Thoracic aorta (tissue), 2 donors: ENCODE data around the gene HIVEP2. TPM values are rescaled to one million over a fixed set of nuclear protein-coding genes. Genes with fewer than 3 reads are reported as not detected.

Experiments used
- ATAC-seq: fragments of 150-250 bp; one replicate; pipeline ENCODE4 v1.8.0; 2017; ENCODE audit warnings: low read depth; ENCODE audit not compliant: insufficient number of reproducible peaks, low FRiP score
- DNase-seq: peaks from one replicate; pipeline ENCODE4 v3.0.0-alpha.2; 2020; ENCODE audit warnings: low spot score
- H3K27ac ChIP-seq, 2 donors: fragments of 200-600 bp; sonication (generic); 1 replicate in 1 of 2; 2 replicates in 1 of 2; pipeline ENCODE4 v1.5.1; 2016; ENCODE audit warnings: mild to moderate bottlenecking in 2 of 2, moderate library complexity in 2 of 2
- H3K27me3 ChIP-seq: fragments of 200-600 bp; sonication (generic); replicated peaks from 2 replicates; pipeline ENCODE4 v1.6.0; 2016; ENCODE audit warnings: mild to moderate bottlenecking; ENCODE audit not compliant: insufficient read depth
- H3K36me3 ChIP-seq: fragments of 200-600 bp; sonication (generic); one replicate; pipeline ENCODE4 v1.5.1; 2016
- H3K4me1 ChIP-seq, 2 donors: fragments of 200-600 bp; sonication (generic); 1 replicate in 1 of 2; 2 replicates in 1 of 2; pipeline versions ENCODE4 v1.5.1 to v1.6.0; 2016; ENCODE audit warnings: low read depth in 2 of 2, mild to moderate bottlenecking in 1 of 2; ENCODE audit not compliant: control insufficient read depth in 1 of 2
- H3K4me3 ChIP-seq: fragments of 200-600 bp; sonication (generic); 2 replicates; pipeline ENCODE4 v1.5.1; 2016; ENCODE audit warnings: mild to moderate bottlenecking
- H3K9me3 ChIP-seq: fragments of 200-600 bp; sonication (generic); 2 replicates; pipeline ENCODE4 v1.5.1; 2016
- total RNA-seq, 2 donors: library from RNA; depleted of rRNA; stranded (reverse); fragments of >200 nt; gene quantifications; one replicate each; pipeline versions ENCODE4 v1.1.0 to v1.2.3, GENCODE V29; 2016
- TF ChIP-seq, protein P1 (sequence below): fragments of 200-600 bp; sonication (generic); IDR thresholded peaks from one replicate; pipeline ENCODE4 v1.5.1; 2019; ENCODE audit warnings: antibody characterized with exemption

The HIVEP2 gene
- total RNA-seq, 2 donors from 2014 or later = 32.9 to 51.7 TPM

DNA sequence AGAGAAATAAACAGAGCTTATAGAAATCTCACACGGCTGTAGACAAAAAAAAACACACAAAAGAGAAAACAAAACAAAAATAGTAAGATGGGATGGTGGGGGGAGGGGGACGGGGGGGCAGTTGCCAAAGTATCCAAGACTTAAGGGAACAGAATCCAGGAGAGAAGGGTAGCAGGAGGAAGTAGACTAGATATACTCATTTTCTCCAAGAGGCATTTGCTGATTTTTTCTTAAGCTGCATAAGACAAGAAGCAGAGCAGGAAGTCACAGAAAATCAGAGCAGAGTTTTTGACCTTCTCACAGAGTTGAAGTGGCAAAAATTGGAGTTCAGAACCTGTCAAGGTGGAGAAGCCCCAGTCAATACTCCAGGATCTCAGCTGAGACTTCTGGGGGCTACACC, 237.7 kb downstream of the HIVEP2 start:
- no peak overlapping the region for H3K4me3 ChIP-seq
- no peak for DNase-seq
- H3K4me1 ChIP-seq = no peaks in the 10 kb centered on the region
- no peaks in the 10 kb centered on the region for H3K9me3 ChIP-seq
- H3K27ac ChIP-seq = no peak overlapping the region
- H3K27me3 ChIP-seq = no peaks in the 10 kb centered on the region
- ATAC-seq = no peak
- no peaks in the 10 kb centered on the region for H3K36me3 ChIP-seq
- TF ChIP-seq, protein P1, sequence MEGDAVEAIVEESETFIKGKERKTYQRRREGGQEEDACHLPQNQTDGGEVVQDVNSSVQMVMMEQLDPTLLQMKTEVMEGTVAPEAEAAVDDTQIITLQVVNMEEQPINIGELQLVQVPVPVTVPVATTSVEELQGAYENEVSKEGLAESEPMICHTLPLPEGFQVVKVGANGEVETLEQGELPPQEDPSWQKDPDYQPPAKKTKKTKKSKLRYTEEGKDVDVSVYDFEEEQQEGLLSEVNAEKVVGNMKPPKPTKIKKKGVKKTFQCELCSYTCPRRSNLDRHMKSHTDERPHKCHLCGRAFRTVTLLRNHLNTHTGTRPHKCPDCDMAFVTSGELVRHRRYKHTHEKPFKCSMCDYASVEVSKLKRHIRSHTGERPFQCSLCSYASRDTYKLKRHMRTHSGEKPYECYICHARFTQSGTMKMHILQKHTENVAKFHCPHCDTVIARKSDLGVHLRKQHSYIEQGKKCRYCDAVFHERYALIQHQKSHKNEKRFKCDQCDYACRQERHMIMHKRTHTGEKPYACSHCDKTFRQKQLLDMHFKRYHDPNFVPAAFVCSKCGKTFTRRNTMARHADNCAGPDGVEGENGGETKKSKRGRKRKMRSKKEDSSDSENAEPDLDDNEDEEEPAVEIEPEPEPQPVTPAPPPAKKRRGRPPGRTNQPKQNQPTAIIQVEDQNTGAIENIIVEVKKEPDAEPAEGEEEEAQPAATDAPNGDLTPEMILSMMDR = no peak

DNA sequence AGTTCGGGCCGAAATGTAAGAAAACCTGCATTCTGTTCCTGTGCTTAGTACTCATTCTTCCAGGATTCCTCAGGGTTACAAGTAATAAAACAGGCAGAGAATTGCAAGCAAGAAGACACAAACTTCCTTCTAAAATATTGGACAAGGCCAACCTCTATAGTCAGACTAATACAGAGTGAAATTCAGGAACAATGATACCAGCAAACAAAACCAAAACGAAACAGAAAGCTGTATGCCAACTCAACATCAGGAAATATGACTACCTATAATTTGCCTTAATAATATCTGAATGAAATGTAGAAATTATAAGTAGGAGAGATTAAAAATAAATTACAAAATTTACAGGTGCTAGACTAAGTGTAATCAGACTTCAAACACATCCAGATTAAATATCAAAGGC, 238.8 kb downstream of the HIVEP2 start:
- H3K9me3 ChIP-seq = no peaks in the 10 kb centered on the region

DNA sequence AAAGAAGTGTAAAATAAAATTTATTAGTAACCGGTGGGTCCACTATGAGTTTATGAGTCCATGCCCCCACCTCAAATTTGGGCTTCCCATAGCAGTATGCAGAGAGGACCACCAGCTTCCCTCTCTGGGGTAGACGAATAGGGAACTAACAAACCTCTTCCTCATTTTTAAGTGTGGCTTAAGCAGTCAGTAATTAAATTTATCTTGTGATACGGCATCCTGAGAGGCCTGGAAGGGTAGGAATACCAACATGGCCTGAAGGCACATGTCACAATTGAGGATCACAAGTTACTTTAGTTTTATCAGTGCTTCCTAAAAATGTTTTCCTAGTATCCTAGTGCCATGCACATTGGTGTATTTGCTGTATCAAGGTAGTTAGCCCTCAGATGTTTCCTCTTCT, 239.9 kb downstream of the HIVEP2 start:
- no peak for ATAC-seq
- Histone ChIP-seq H3K4me1 (no peaks in the 10 kb centered on the region), H3K36me3 (no peaks in the 10 kb centered on the region), H3K27me3 (no peaks in the 10 kb centered on the region), H3K9me3 (no peaks in the 10 kb centered on the region), H3K4me3 (no peak overlapping the region), H3K27ac (no peak overlapping the region)
- DNase-seq = no peak
- TF ChIP-seq, protein P1 = no peak

More for the DNA sequence above, 238.8 kb downstream of the HIVEP2 start:
- no peak overlapping the region for H3K4me3 ChIP-seq
- H3K36me3 ChIP-seq = no peaks in the 10 kb centered on the region
- no peaks in the 10 kb centered on the region for H3K4me1 ChIP-seq
- no peak overlapping the region for H3K27ac ChIP-seq
- no peak for DNase-seq
- H3K27me3 ChIP-seq = no peaks in the 10 kb centered on the region
- TF ChIP-seq, protein P1 = no peak
- ATAC-seq = no peak

DNA sequence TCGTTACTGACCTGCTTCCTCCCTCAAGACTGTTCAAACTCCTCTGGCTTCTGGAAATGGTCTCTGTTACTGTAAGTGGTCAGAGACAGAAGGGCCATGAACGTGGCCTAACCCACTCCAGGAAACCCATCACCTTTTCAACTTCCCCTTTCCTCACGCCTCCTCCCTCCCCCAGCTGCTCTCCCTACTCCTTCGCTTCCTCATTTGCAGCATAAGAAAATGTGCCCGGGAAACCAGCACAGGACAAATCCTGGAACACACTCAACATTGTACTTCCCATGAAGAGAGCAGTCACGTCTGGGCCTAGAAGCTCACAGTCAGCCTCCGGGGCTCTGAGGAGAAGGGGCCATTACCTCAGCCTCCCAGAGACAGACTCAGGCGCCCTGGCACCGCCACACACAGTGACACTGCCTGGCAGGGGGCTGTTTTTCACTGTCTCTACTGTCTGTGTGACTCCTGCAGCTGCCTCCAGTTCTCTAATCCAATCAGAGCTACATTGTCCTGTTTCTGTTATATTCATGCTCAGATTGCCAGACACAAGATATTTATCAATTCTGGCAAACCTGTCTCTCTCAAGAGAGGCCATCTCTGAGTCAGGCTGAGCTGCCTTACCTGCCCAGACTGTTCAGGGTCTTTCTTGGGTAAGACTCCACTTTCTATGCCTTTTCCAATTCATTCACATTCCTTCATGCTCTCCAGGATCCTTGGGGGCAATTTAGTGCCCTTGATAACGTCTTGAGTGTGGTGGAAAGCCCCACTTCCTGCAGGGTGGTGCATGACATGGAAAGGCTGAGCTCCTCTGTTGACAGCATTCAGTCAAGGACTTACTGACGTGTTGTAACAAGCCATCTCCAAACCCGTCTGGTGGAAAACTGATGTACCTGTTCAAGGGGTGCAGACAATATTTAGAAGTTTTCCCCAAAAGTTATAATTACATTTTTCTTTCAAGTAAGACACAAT, 242.2 kb downstream of the HIVEP2 start:
- TF ChIP-seq, protein P1 = no peak
- Histone ChIP-seq H3K4me1 (peaks cover 7 to 10% of the 10 kb centered on the region in 2 donors), H3K4me3 (no peak overlapping the region), H3K9me3 (no peaks in the 10 kb centered on the region), H3K27ac (no peak overlapping the region), H3K27me3 (no peaks in the 10 kb centered on the region), H3K36me3 (no peaks in the 10 kb centered on the region)
- DNase-seq (no peak), ATAC-seq (no peak)

Other genes starting within 250 kb of the HIVEP2 start
- gene AIG1, start 115.7 kb upstream of the HIVEP2 start, total RNA-seq = 10 to 100 TPM; 32.9 to 53.6 TPM